ENCODE results near the gene NR3C1. TPM values are rescaled to one million over a fixed set of nuclear protein-coding genes. Genes with fewer than 3 reads are reported as not detected.

NR3C1 gene
- total and polyA plus RNA-seq, 4 donors = 16.0 to 105 (median 39.0) TPM

GRCh38 chr5:143350751-143351602, 52.5 kb downstream of the NR3C1 start:
- intact Hi-C loops (cut with DNase I) = no loop called here
- no peaks in the 10 kb centered on the region for H3K9me3 ChIP-seq (ENCODE audit: control insufficient read depth, low read length)
- no peaks in the 10 kb centered on the region for H3K27me3 ChIP-seq (ENCODE audit: control insufficient read depth in 1 of 2, insufficient read depth in 2 of 2, low read length in 1 of 2)
- no peak for ATAC-seq (ENCODE audit: low FRiP score)
- 44 to 49% methylated on average over 3 of the region's 3 CpGs for WGBS, 2 donors
- H3K27ac ChIP-seq (ENCODE audit: low read depth in 1 of 2, low read length in 2 of 2) = peak overlapping the region in 1 of 2 donors; percentile 25
- no peaks in the 10 kb centered on the region for H3K36me3 ChIP-seq (ENCODE audit: control insufficient read depth in 1 of 2, insufficient read depth in 2 of 2, low read length in 1 of 2)
- DNase-seq = no peak
- no peak overlapping the region for H3K4me3 ChIP-seq (ENCODE audit: low read length in 2 of 2)
- H3K4me1 ChIP-seq (ENCODE audit: control insufficient read depth in 1 of 2, insufficient read depth in 2 of 2, low read length in 2 of 2) = peaks cover 2 to 11% of the 10 kb centered on the region in 2 donors

DNA sequence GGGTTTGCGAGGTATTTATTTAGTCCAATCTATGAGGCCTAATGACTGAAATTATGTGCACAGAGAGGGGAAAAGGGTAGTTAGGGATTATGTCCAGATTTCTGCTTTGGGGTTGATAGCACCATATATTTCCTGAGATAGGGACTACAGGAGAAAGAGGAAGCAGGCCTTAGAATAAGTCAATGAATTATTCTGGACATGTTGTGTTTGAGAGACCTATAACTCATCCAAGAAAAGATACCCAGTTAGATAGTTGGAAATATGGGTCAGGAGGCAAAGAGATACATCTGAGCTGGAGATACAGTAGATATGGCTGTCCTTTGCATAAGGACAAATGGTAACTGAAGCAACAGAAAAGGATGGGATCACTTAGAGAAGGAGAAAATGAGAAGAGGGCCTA, 53.1 kb downstream of the NR3C1 start:
- H3K4me1 ChIP-seq (ENCODE audit: control insufficient read depth in 1 of 2, insufficient read depth in 2 of 2, low read length in 2 of 2) = peaks cover 2 to 14% of the 10 kb centered on the region in 2 donors
- WGBS, 2 donors = 98 to 100% methylated on average over 1 of the region's 1 CpG
- intact Hi-C loops (cut with DNase I) = no loop called here
- H3K36me3 ChIP-seq (ENCODE audit: control insufficient read depth in 1 of 2, insufficient read depth in 2 of 2, low read length in 1 of 2) = no peaks in the 10 kb centered on the region
- peak overlapping the region in 1 of 2 donors; percentile 25 for H3K27ac ChIP-seq (ENCODE audit: low read depth in 1 of 2, low read length in 2 of 2)
- no peaks in the 10 kb centered on the region for H3K27me3 ChIP-seq (ENCODE audit: control insufficient read depth in 1 of 2, insufficient read depth in 2 of 2, low read length in 1 of 2)
- ATAC-seq (ENCODE audit: low FRiP score) (no peak), DNase-seq (no peak)
- no peaks in the 10 kb centered on the region for H3K9me3 ChIP-seq (ENCODE audit: control insufficient read depth, low read length)
- H3K4me3 ChIP-seq (ENCODE audit: low read length in 2 of 2) = no peak overlapping the region

DNA sequence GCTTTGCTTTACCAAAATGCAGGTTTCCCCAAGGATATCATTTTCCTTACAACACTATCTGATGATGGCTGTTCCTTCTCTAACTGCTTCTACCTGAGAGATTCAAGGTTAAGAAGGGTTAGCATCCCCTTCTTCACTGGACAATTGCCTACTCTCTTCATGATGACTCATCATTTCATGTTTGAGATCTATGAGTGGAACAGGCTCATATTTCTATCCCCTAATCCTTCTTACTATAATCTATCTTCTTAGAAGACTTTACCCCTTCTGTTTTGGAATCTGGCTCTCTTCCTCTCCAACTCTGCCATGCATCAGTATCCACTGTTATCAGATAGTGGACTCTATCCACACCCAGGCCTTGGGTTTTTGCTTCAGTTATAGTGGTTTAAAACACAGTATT, 54.3 kb downstream of the NR3C1 start:
- H3K27ac ChIP-seq (ENCODE audit: low read depth in 1 of 2, low read length in 2 of 2) = no peak overlapping the region
- intact Hi-C loops (cut with DNase I) = no loop called here
- ATAC-seq (ENCODE audit: low FRiP score) (no peak), DNase-seq (no peak)
- no peaks in the 10 kb centered on the region for H3K36me3 ChIP-seq (ENCODE audit: control insufficient read depth in 1 of 2, insufficient read depth in 2 of 2, low read length in 1 of 2)
- peaks cover 2 to 14% of the 10 kb centered on the region in 2 donors for H3K4me1 ChIP-seq (ENCODE audit: control insufficient read depth in 1 of 2, insufficient read depth in 2 of 2, low read length in 2 of 2)
- H3K27me3 ChIP-seq (ENCODE audit: control insufficient read depth in 1 of 2, insufficient read depth in 2 of 2, low read length in 1 of 2) = no peaks in the 10 kb centered on the region
- no peaks in the 10 kb centered on the region for H3K9me3 ChIP-seq (ENCODE audit: control insufficient read depth, low read length)
- H3K4me3 ChIP-seq (ENCODE audit: low read length in 2 of 2) = no peak overlapping the region

DNA sequence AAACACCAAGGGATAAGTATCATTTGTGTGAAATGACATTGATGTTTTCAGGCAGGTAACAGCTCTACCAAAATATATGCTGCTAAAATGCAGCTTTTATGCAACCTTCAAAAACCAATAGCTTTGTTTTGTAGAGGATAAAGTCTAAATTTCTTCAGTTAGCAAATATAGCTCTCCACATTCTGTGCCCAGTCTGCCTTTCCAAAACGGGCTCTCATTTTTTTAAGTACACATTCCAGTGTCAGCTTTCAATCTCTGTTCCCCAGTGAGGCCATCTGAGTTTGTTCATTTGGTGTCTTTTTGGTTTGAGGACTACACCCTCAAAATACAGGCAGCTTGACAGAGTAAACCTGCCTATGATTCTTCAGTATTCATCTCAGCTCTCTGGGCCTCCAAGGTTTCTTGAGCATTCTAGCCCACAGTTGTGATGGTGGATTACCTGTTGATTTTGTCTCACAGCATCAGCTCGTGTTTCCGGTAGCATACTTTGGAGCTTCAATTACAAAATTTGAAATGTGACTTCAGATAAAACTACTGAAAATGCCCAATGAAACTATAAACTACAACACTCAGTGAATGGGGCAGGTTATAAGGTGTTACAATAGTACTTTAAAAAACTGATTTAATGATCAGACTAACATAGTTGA, 55.7 kb downstream of the NR3C1 start:
- H3K4me1 ChIP-seq (ENCODE audit: control insufficient read depth in 1 of 2, insufficient read depth in 2 of 2, low read length in 2 of 2) = peaks cover 2 to 17% of the 10 kb centered on the region in 2 donors
- no peak for ATAC-seq (ENCODE audit: low FRiP score)
- intact Hi-C loops (cut with DNase I) = no loop called here

GRCh38 chr5:143347046-143347445, 56.4 kb downstream of the NR3C1 start:
- Histone ChIP-seq H3K9me3 (ENCODE audit: control insufficient read depth, low read length) (no peaks in the 10 kb centered on the region), H3K27ac (ENCODE audit: low read depth in 1 of 2, low read length in 2 of 2) (peak overlapping the region in 1 of 2 donors; percentile 76), H3K4me3 (ENCODE audit: low read length in 2 of 2) (no peak overlapping the region), H3K36me3 (ENCODE audit: control insufficient read depth in 1 of 2, insufficient read depth in 2 of 2, low read length in 1 of 2) (no peaks in the 10 kb centered on the region), H3K4me1 (ENCODE audit: control insufficient read depth in 1 of 2, insufficient read depth in 2 of 2, low read length in 2 of 2) (peaks cover 2 to 19% of the 10 kb centered on the region in 2 donors), H3K27me3 (ENCODE audit: control insufficient read depth in 1 of 2, insufficient read depth in 2 of 2, low read length in 1 of 2) (no peaks in the 10 kb centered on the region)
- 0 to 6% methylated on average over 1 of the region's 1 CpG for WGBS, 2 donors
- ATAC-seq (ENCODE audit: low FRiP score) = no peak
- intact Hi-C loops (cut with DNase I) = no loop called here
- no peak for DNase-seq

More for the DNA sequence above, 55.7 kb downstream of the NR3C1 start:
- no peak for DNase-seq
- no peaks in the 10 kb centered on the region for H3K36me3 ChIP-seq (ENCODE audit: control insufficient read depth in 1 of 2, insufficient read depth in 2 of 2, low read length in 1 of 2)
- peak overlapping the region in 1 of 2 donors; percentile 76 for H3K27ac ChIP-seq (ENCODE audit: low read depth in 1 of 2, low read length in 2 of 2)
- H3K4me3 ChIP-seq (ENCODE audit: low read length in 2 of 2) = no peak overlapping the region
- H3K27me3 ChIP-seq (ENCODE audit: control insufficient read depth in 1 of 2, insufficient read depth in 2 of 2, low read length in 1 of 2) = no peaks in the 10 kb centered on the region
- WGBS, 2 donors = 37 to 52% methylated on average over 3 of the region's 3 CpGs
- H3K9me3 ChIP-seq (ENCODE audit: control insufficient read depth, low read length) = no peaks in the 10 kb centered on the region

DNA sequence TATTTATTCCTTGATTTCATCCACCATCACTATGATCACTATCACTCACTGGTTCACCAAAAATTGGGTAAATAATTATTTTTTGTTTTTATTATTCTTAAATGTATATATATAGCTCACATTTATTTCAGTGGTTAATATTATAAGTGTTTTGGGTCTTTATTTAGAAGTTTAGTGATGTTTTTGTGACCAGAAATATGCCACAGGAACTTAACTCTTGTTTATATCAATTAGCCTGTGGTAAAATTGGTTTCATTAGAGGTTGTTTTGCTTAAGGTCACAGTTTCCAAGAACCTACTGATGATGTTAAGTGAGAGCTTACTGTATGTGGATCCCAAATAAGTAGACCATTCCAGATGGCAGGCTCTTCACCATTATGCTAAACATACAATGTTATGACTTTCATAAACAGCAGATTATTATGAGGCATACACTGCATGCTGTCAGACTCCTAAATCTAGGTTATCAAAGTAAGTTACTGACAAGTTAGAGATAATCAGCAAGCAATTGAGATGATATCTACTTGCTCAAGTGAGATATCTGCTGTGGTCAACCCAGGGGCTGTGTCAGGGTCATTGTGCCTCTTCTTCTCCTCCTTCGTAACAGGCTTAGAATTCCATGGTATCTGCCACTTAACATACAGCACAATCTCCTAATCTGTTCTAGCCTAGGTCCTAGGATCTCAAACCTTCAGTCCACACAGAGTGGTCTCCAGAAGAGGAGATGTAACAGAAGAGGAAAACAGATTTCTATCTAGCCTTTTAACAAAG, 57.6 kb downstream of the NR3C1 start:
- Histone ChIP-seq H3K36me3 (ENCODE audit: control insufficient read depth in 1 of 2, insufficient read depth in 2 of 2, low read length in 1 of 2) (no peaks in the 10 kb centered on the region), H3K4me3 (ENCODE audit: low read length in 2 of 2) (no peak overlapping the region), H3K27me3 (ENCODE audit: control insufficient read depth in 1 of 2, insufficient read depth in 2 of 2, low read length in 1 of 2) (no peaks in the 10 kb centered on the region), H3K4me1 (ENCODE audit: control insufficient read depth in 1 of 2, insufficient read depth in 2 of 2, low read length in 2 of 2) (peaks cover 2 to 21% of the 10 kb centered on the region in 2 donors), H3K27ac (ENCODE audit: low read depth in 1 of 2, low read length in 2 of 2) (peak overlapping the region in 1 of 2 donors; percentile 54), H3K9me3 (ENCODE audit: control insufficient read depth, low read length) (no peaks in the 10 kb centered on the region)
- intact Hi-C loops (cut with DNase I) = no loop called here
- DNase-seq (no peak), ATAC-seq (ENCODE audit: low FRiP score) (no peak)
- 95 to 100% methylated on average over 1 of the region's 1 CpG for WGBS, 2 donors

DNA sequence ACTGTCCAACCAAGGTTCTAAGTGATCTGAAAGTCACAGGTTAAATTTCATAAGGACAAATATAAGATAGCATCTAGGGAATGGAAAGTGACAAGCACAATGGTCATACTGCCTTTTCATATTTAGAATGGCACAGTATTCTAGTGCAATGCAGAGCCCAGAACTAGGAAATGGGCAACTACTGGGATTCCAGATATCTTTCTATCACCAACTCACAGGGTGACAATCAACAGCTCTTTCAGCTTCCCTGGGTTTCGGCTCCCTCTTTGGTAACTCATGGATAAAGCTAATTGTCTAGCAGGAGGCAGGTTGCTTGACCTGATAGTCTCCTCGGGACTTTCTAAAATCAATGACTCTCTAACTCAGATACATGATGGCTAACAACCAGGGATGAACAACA, 60.4 kb downstream of the NR3C1 start:
- DNase-seq (no peak), ATAC-seq (ENCODE audit: low FRiP score) (no peak)
- intact Hi-C loops (cut with DNase I) = no loop called here
- H3K27ac ChIP-seq (ENCODE audit: low read depth in 1 of 2, low read length in 2 of 2) = no peak overlapping the region
- H3K27me3 ChIP-seq (ENCODE audit: control insufficient read depth in 1 of 2, insufficient read depth in 2 of 2, low read length in 1 of 2) = no peaks in the 10 kb centered on the region
- WGBS, 2 donors = 94 to 98% methylated on average over 2 of the region's 2 CpGs
- H3K36me3 ChIP-seq (ENCODE audit: control insufficient read depth in 1 of 2, insufficient read depth in 2 of 2, low read length in 1 of 2) = no peaks in the 10 kb centered on the region
- H3K9me3 ChIP-seq (ENCODE audit: control insufficient read depth, low read length) = no peaks in the 10 kb centered on the region
- H3K4me1 ChIP-seq (ENCODE audit: control insufficient read depth in 1 of 2, insufficient read depth in 2 of 2, low read length in 2 of 2) = peaks cover 2 to 13% of the 10 kb centered on the region in 2 donors
- H3K4me3 ChIP-seq (ENCODE audit: low read length in 2 of 2) = no peak overlapping the region

- no peak for ATAC-seq (ENCODE audit: low FRiP score)
- H3K4me3 ChIP-seq (ENCODE audit: low read length in 2 of 2) = no peak overlapping the region
- no peak overlapping the region for H3K27ac ChIP-seq (ENCODE audit: low read depth in 1 of 2, low read length in 2 of 2)
- no peaks in the 10 kb centered on the region for H3K36me3 ChIP-seq (ENCODE audit: control insufficient read depth in 1 of 2, insufficient read depth in 2 of 2, low read length in 1 of 2)
- DNase-seq = no peak
- no peaks in the 10 kb centered on the region for H3K27me3 ChIP-seq (ENCODE audit: control insufficient read depth in 1 of 2, insufficient read depth in 2 of 2, low read length in 1 of 2)
- 92 to 94% methylated on average over 5 of the region's 5 CpGs for WGBS, 2 donors
- H3K4me1 ChIP-seq (ENCODE audit: control insufficient read depth in 1 of 2, insufficient read depth in 2 of 2, low read length in 2 of 2) = peaks cover 2 to 10% of the 10 kb centered on the region in 2 donors
- H3K9me3 ChIP-seq (ENCODE audit: control insufficient read depth, low read length) = no peaks in the 10 kb centered on the region
- intact Hi-C loops (cut with DNase I) = no loop called here
Observed at GRCh38 chr5:143342607-143343006, 60.9 kb downstream of the NR3C1 start.

Measured in aorta (tissue), 5 donors.